ENCODE results near the gene SLC4A3. TPM values are rescaled to one million over a fixed set of nuclear protein-coding genes. Genes with fewer than 3 reads are reported as not detected.

SLC4A3 gene
- total RNA-seq, 2 experiments from 2014 or later = 0.16 to 0.20 TPM

DNA sequence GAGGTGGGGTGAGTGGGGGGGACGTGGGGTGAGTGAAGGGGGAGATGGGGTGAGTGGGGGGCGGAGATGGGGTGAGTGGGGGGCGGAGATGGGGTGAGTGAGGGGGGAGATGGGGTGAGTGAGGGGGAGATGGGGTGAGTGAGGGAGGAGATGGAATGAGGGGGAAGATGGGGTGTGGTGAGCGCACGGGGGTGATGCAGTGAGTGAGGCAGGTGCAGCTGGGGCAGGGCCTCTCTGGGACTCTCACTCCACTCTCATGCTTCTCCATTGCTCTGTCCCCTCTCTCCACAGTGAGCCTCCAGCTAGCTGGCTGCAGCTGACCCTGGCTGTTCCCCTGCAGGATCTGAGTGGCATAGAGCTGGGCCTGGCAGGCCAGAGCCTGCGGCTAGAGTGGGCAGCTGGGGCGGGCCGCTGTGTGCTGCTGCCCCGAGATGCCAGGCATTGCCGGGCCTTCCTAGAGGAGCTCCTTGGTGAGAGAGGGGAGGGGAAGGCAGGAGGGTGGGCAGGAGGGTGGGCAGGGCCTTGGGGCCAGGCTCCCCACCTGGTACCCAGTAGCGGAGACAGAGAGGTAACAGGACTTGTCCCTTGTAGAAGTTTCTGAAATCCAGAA lies 13.9 kb upstream of the SLC4A3 start:
- Histone ChIP-seq H3K27me3 (ENCODE audit: control insufficient read depth in 1 of 2, insufficient read depth in 2 of 2, low read length in 2 of 2) (no peaks in the 10 kb centered on the region), H3K36me3 (ENCODE audit: insufficient read depth, low read length) (peaks cover 40% of the 10 kb centered on the region), H3K4me3 (ENCODE audit: low read length) (no peak overlapping the region), H3K4me1 (ENCODE audit: insufficient read depth, low read length) (peaks cover 13% of the 10 kb centered on the region), H3K9me3 (ENCODE audit: control insufficient read depth in 1 of 2, insufficient read depth in 1 of 2, low read length in 2 of 2) (no peaks in the 10 kb centered on the region), H3K27ac (ENCODE audit: low read depth in 1 of 2, low read length in 2 of 2) (no peak overlapping the region)
- ChIA-PET CTCF (no interaction called here), POLR2A (no interaction called here)
- Mint-ChIP-seq H3K4me1 (ENCODE audit: low read depth) (peaks cover 18% of the 10 kb centered on the region), H3K9me3 (no peaks in the 10 kb centered on the region), H3K4me3 (no peak overlapping the region), H3K27me3 (no peaks in the 10 kb centered on the region), H3K27ac (no peak overlapping the region), H3K36me3 (ENCODE audit: low read depth) (peaks cover 35% of the 10 kb centered on the region)
- DNase-seq (no peak), ATAC-seq (ENCODE audit: poor library complexity) (no peak)
- intact Hi-C loops (cut with DNase I, micrococcal nuclease) = no loop called here
- TF ChIP-seq, protein P1, sequence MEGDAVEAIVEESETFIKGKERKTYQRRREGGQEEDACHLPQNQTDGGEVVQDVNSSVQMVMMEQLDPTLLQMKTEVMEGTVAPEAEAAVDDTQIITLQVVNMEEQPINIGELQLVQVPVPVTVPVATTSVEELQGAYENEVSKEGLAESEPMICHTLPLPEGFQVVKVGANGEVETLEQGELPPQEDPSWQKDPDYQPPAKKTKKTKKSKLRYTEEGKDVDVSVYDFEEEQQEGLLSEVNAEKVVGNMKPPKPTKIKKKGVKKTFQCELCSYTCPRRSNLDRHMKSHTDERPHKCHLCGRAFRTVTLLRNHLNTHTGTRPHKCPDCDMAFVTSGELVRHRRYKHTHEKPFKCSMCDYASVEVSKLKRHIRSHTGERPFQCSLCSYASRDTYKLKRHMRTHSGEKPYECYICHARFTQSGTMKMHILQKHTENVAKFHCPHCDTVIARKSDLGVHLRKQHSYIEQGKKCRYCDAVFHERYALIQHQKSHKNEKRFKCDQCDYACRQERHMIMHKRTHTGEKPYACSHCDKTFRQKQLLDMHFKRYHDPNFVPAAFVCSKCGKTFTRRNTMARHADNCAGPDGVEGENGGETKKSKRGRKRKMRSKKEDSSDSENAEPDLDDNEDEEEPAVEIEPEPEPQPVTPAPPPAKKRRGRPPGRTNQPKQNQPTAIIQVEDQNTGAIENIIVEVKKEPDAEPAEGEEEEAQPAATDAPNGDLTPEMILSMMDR (IDR thresholded peaks at IDR 0.05) = no peak

DNA sequence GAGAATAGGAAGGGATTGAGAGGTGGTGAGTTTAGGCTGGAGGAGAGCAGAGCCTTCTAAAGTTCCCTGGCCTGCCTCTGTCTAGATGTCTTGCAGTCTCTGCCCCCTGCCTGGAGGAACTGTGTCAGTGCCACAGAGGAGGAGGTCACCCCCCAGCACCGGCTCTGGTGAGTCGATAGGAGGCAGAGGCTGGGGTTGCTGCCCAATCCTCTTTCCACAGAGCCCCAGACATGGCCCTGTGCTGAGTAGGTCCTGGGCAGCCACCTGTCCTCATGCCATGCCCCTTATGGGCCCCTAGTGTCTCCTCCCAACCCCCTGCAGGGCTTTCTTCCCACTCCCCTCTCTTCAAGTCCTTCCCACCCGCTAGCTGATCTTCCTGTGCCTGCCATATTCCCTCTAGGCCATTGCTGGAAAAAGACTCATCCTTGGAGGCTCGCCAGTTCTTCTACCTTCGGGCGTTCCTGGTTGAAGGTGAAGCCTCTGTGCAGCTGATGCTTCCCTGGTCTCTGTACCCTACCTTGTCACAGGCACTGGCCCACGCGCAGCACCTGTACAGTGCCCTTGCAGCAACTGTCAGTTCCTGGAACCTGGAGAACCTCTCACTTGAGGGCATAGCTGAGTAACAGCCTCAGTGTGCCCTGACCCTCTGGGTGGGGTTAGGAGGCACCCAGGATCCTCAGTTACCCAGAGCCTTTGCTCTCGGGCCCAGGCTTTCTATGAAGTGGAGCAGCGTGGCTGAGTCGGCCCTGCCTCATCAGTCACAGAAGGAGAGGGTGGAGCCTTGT lies 13.2 kb upstream of the SLC4A3 start:
- POLR2A ChIA-PET = no interaction called here
- CTCF ChIA-PET = no interaction called here
- Mint-ChIP-seq H3K9me3 (no peaks in the 10 kb centered on the region), H3K27ac (no peak overlapping the region), H3K27me3 (no peaks in the 10 kb centered on the region), H3K36me3 (ENCODE audit: low read depth) (peaks cover 33% of the 10 kb centered on the region), H3K4me1 (ENCODE audit: low read depth) (peaks cover 18% of the 10 kb centered on the region), H3K4me3 (no peak overlapping the region)
- intact Hi-C loops (cut with DNase I, micrococcal nuclease) = no loop called here
- Histone ChIP-seq H3K27me3 (ENCODE audit: control insufficient read depth in 1 of 2, insufficient read depth in 2 of 2, low read length in 2 of 2) (no peaks in the 10 kb centered on the region), H3K9me3 (ENCODE audit: control insufficient read depth in 1 of 2, insufficient read depth in 1 of 2, low read length in 2 of 2) (no peaks in the 10 kb centered on the region), H3K4me3 (ENCODE audit: low read length) (no peak overlapping the region), H3K27ac (ENCODE audit: low read depth in 1 of 2, low read length in 2 of 2) (no peak overlapping the region), H3K36me3 (ENCODE audit: insufficient read depth, low read length) (peaks cover 34% of the 10 kb centered on the region), H3K4me1 (ENCODE audit: insufficient read depth, low read length) (peaks cover 13% of the 10 kb centered on the region)
- TF ChIP-seq, protein P1 (IDR thresholded peaks at IDR 0.05) = no peak
- no peak for ATAC-seq (ENCODE audit: poor library complexity)
- no peak for DNase-seq

DNA sequence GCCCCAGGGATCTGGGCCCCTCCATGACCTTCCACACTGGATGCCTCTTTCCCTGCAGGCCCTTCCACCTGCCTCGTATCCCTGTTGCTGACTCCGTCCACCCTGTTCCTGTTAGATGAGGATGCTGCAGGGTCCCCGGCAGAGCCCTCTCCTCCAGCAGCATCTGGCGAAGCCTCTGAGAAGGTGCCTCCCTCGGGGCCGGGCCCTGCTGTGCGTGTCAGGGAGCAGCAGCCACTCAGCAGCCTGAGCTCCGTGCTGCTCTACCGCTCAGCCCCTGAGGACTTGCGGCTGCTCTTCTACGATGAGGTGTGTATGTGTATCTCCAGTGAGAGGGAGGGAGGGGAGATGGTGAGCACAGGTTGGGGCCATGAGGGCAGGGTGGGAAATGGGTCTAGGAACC lies 12.4 kb upstream of the SLC4A3 start:
- H3K4me1 Mint-ChIP-seq (ENCODE audit: low read depth) = peaks cover 18% of the 10 kb centered on the region
- Histone ChIP-seq H3K27ac (ENCODE audit: low read depth in 1 of 2, low read length in 2 of 2) (no peak overlapping the region), H3K36me3 (ENCODE audit: insufficient read depth, low read length) (peaks cover 34% of the 10 kb centered on the region), H3K27me3 (ENCODE audit: control insufficient read depth in 1 of 2, insufficient read depth in 2 of 2, low read length in 2 of 2) (no peaks in the 10 kb centered on the region), H3K4me3 (ENCODE audit: low read length) (no peak overlapping the region), H3K4me1 (ENCODE audit: insufficient read depth, low read length) (peaks cover 13% of the 10 kb centered on the region), H3K9me3 (ENCODE audit: control insufficient read depth in 1 of 2, insufficient read depth in 1 of 2, low read length in 2 of 2) (no peaks in the 10 kb centered on the region)
- H3K9me3 Mint-ChIP-seq = no peaks in the 10 kb centered on the region
- peaks cover 26% of the 10 kb centered on the region for H3K36me3 Mint-ChIP-seq (ENCODE audit: low read depth)
- H3K4me3 Mint-ChIP-seq = no peak overlapping the region
- TF ChIP-seq, protein P1 (IDR thresholded peaks at IDR 0.05) = no peak
- ATAC-seq (ENCODE audit: poor library complexity) = no peak
- intact Hi-C loops (cut with DNase I, micrococcal nuclease) = no loop called here
- ChIA-PET CTCF (no interaction called here), POLR2A (no interaction called here)
- H3K27ac Mint-ChIP-seq = no peak overlapping the region
- DNase-seq = no peak
- no peaks in the 10 kb centered on the region for H3K27me3 Mint-ChIP-seq

All from CD4-positive, alpha-beta T cell (primary cell).